Suprapubic skin (tissue), 4 donors: ENCODE measurements around the gene CEP135. TPM values are rescaled to one million over a fixed set of nuclear protein-coding genes. Genes with fewer than 3 reads are reported as not detected.

Source experiments
- total RNA-seq, 4 donors: library from RNA; depleted of rRNA; stranded (reverse); fragments of >200 nt; gene quantifications; one replicate each; pipeline ENCODE4 v1.1.0, GENCODE V29; 2016

The CEP135 gene
- total RNA-seq, 4 donors from 2014 or later, result 3.1 to 16.1 (median 4.8) TPM

Other genes starting within 250 kb of the CEP135 start
- not detected for gene EXOC1L, start 129.2 kb upstream of the CEP135 start, total RNA-seq
- gene EXOC1, start 95.3 kb upstream of the CEP135 start, total RNA-seq, result 10 to 100 TPM; 27.1 to 60.1 (median 32.9) TPM